Upper lobe of left lung (tissue), 6 donors: ENCODE measurements around the gene SCNN1B. TPM values are rescaled to one million over a fixed set of nuclear protein-coding genes. Genes with fewer than 3 reads are reported as not detected.

ENCODE experiments used
- ATAC-seq, 2 donors: fragments of 200-7000 bp; cut with Tn5 transposase; one replicate each; pipeline ENCODE4 v1.9.1; 2022; ENCODE audit warnings: mild to moderate bottlenecking in 2 of 2, moderate library complexity in 2 of 2; ENCODE audit not compliant: low FRiP score in 2 of 2
- DNase-seq, 2 donors: peaks; one replicate each; pipeline ENCODE4 v3.0.0-alpha.2; 2019 to 2020
- H3K27ac ChIP-seq, 4 donors: fragments of 200-600 bp; sonication (generic); one replicate each; pipeline ENCODE4 v1.5.1; 2016 to 2019
- H3K27me3 ChIP-seq, 4 donors: fragments of 200-600 bp; sonication (generic); one replicate each; pipeline ENCODE4 v1.5.1; 2017 to 2019
- H3K36me3 ChIP-seq, 4 donors: fragments of 200-600 bp; sonication (generic); one replicate each; pipeline ENCODE4 v1.5.1; 2016 to 2019
- H3K4me1 ChIP-seq, 4 donors: fragments of 200-600 bp; sonication (generic); one replicate each; pipeline ENCODE4 v1.5.1; 2018 to 2019
- H3K4me3 ChIP-seq, 4 donors: fragments of 200-600 bp; sonication (generic); one replicate each; pipeline ENCODE4 v1.5.1; 2017 to 2019; ENCODE audit warnings: mild to moderate bottlenecking in 2 of 4, moderate library complexity in 1 of 4
- H3K9me3 ChIP-seq, 4 donors: fragments of 200-600 bp; sonication (generic); one replicate each; pipeline ENCODE4 v1.5.1; 2018 to 2019
- CTCF ChIP-seq, 6 experiments: fragments of 450-650 bp in 4 of 6; fragments of 200-600 bp in 2 of 6; sonication (generic) in 2 of 6; IDR thresholded peaks; one replicate each; pipeline ENCODE4 v1.5.1; 2016 to 2019; ENCODE audit warnings: antibody characterized with exemption in 6 of 6
- EP300 ChIP-seq, 4 donors: sonication (generic); formaldehyde crosslinking; IDR thresholded peaks; one replicate each; pipeline ENCODE4 v1.5.1; 2017; ENCODE audit warnings: antibody characterized with exemption in 4 of 4, control low read depth in 2 of 4
- POLR2A ChIP-seq, 4 donors: fragments of 450-650 bp; IDR thresholded peaks; one replicate each; pipeline ENCODE4 v1.5.1; 2016 to 2017; ENCODE audit warnings: antibody characterized with exemption in 4 of 4, mild to moderate bottlenecking in 2 of 4
- POLR2AphosphoS5 ChIP-seq, 2 donors: sonication (generic); formaldehyde crosslinking; IDR thresholded peaks; one replicate each; pipeline ENCODE4 v1.5.1; 2017; ENCODE audit warnings: antibody characterized with exemption in 2 of 2
- WGBS, 2 donors: methylation state at CpG; one replicate each; pipeline ENCODE4 v1.1.5; 2017 to 2018; 5-methylcytosine and 5-hydroxymethylcytosine counted together
- total RNA-seq, 6 donors: library from RNA; depleted of rRNA in 4 of 6; stranded (reverse); fragments of >200 nt in 4 of 6; gene quantifications; one replicate each; pipeline versions ENCODE4 v1.1.0 to v1.2.1, GENCODE V29; 2016 to 2021
- donor health status: DM: no; HTN: no; CAD: no; lungs with moderate emphysema.
- donor health status: DM: no; HTN: yes; CAD: no; lungs with severe emphysema.

SCNN1B gene
- total RNA-seq, 6 donors from 2014 or later: 40.3 to 82.0 (median 56.7) TPM

DNA sequence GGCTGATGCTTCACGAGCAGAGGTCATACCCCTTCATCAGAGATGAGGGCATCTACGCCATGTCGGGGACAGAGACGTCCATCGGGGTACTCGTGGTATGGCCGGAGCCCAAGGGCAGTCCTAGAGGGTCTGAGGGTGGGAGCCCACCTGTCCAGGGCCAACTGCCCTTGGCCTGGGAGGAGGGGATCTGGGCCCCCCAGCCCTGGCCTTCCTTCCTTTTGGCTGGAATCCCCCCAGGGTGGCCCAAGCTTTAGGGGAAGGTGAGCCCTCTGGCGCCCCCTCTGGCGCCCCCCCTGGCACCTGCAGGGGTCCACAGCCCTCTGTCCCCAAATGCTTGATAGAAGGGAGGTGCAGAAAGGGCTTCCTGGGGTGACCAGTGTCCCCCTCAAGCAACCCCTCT, 69.3 kb downstream of the SCNN1B start:
- H3K4me3 ChIP-seq: no peak overlapping the region
- no peaks in the 10 kb centered on the region for H3K9me3 ChIP-seq
- ATAC-seq: no peak
- no peaks in the 10 kb centered on the region for H3K36me3 ChIP-seq
- H3K27ac ChIP-seq: no peak overlapping the region
- TF ChIP-seq EP300 (IDR thresholded peaks at IDR 0.05): no peak
- no peak for TF ChIP-seq POLR2AphosphoS5 (IDR thresholded peaks at IDR 0.05)
- H3K4me1 ChIP-seq: peaks cover 0 to 2% (median 0%) of the 10 kb centered on the region in 4 donors
- H3K27me3 ChIP-seq: no peaks in the 10 kb centered on the region
- 85% methylated on average over 7 of the region's 9 CpGs; no CpG with 5 or more reads in 1 of the 2 donors for WGBS, 2 donors
- no peak for DNase-seq

GRCh38 chr16:23373436-23374219, 71.5 kb downstream of the SCNN1B start:
- no peaks in the 10 kb centered on the region for H3K27me3 ChIP-seq
- no peaks in the 10 kb centered on the region for H3K4me1 ChIP-seq
- H3K9me3 ChIP-seq: no peaks in the 10 kb centered on the region
- H3K36me3 ChIP-seq: no peaks in the 10 kb centered on the region
- no peak for ATAC-seq
- no peak for DNase-seq
- no peak overlapping the region for H3K27ac ChIP-seq
- TF ChIP-seq POLR2AphosphoS5 (IDR thresholded peaks at IDR 0.05) (no peak), EP300 (IDR thresholded peaks at IDR 0.05) (no peak), CTCF (IDR thresholded peaks at IDR 0.05) (no peak), POLR2A (IDR thresholded peaks at IDR 0.05) (no peak)
- no peak overlapping the region for H3K4me3 ChIP-seq
- WGBS, 2 donors: 90% methylated on average over 9 to 13 of the region's 13 CpGs

DNA sequence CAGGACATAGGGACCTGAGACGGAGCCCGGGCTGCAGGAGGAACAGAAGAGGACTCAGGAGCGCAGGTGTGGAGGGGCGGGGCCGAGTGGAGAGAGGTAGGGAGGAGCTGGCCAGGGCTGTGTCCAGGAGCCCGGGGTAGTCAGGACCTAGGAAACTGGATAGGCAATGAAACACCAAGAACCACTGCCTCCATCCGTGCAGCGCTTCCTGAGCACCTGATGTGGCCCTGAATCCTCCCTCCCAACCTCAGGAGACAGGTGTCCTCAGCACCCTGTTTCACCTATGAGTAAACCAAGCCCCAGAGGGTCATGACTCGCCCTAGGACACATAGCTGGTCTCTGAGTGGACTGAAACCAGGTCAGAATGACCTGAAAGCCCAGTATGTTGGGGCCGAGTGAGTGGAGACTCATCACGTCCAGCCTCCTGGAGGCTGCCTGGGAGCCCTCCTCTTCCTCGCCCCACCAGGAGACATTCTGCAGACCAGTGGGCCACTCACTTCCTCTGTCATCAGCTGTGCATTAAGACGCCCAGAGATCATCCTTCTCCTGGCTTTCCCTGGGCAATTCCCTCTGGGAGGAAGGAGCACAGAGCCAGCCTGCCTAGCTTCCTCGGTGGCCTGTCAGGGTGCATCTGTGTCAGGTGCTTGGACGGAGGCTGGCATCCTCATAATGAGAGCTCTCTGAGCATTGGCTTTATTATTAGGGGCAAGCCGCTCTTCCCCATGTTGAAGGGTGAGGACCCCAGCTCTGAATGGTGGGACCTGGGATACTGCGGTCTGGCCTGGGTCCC, 72.8 kb downstream of the SCNN1B start:
- 70 to 71% methylated on average over 9 to 17 of the region's 17 CpGs for WGBS, 2 donors
- no peak overlapping the region for H3K4me3 ChIP-seq
- H3K4me1 ChIP-seq: no peaks in the 10 kb centered on the region
- ATAC-seq: peak; percentile 23 to 70
- TF ChIP-seq CTCF (IDR thresholded peaks at IDR 0.05) (no peak), EP300 (IDR thresholded peaks at IDR 0.05) (no peak), POLR2A (IDR thresholded peaks at IDR 0.05) (no peak), POLR2AphosphoS5 (IDR thresholded peaks at IDR 0.05) (no peak)
- DNase-seq: peak in 1 of 2 donors; percentile 72
- H3K27me3 ChIP-seq: no peaks in the 10 kb centered on the region
- H3K27ac ChIP-seq: no peak overlapping the region
- H3K36me3 ChIP-seq: no peaks in the 10 kb centered on the region
- no peaks in the 10 kb centered on the region for H3K9me3 ChIP-seq

DNA sequence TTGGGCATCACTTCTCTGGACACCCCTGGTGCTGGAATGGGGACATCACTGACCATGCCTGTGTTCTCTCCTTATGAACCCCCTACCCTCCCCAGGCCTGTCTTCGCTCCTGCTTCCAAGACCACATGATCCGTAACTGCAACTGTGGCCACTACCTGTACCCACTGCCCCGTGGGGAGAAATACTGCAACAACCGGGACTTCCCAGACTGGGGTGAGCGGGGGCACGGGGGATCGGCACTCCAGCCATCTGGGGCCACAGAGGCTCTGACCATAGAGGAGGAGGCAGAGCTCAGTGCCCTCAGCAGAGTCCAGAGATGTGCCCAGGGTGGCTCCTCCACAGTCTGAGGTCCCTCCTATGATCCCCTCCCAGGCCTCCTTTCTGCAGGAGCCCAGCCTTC, 73.5 kb downstream of the SCNN1B start:
- WGBS, 2 donors: 85 to 97% methylated on average over 3 to 7 of the region's 7 CpGs
- Histone ChIP-seq H3K27me3 (no peaks in the 10 kb centered on the region), H3K4me1 (no peaks in the 10 kb centered on the region), H3K9me3 (no peaks in the 10 kb centered on the region), H3K4me3 (no peak overlapping the region), H3K27ac (no peak overlapping the region), H3K36me3 (no peaks in the 10 kb centered on the region)
- DNase-seq (no peak), ATAC-seq (no peak)
- no peak for TF ChIP-seq EP300 (IDR thresholded peaks at IDR 0.05)
- TF ChIP-seq CTCF (IDR thresholded peaks at IDR 0.05): no peak
- TF ChIP-seq POLR2A (IDR thresholded peaks at IDR 0.05): no peak
- TF ChIP-seq POLR2AphosphoS5 (IDR thresholded peaks at IDR 0.05): no peak
